ENCODE measurements around the gene CLDN15.

- TF ChIP-seq CTCF (conservative IDR thresholded peaks at IDR 0.05; ENCODE audit: low read depth, low read length) (no peak), EZH2 (IDR thresholded peaks at IDR 0.05; ENCODE audit: borderline replicate concordance, low read depth, low read length, poor library complexity, severe bottlenecking) (no peak)
Observed at GRCh38 chr7:101265622-101266516, 28.3 kb upstream of the CLDN15 start.

All from A673 (cell line).